GM12892 (cell line): ENCODE results near the gene EXOSC5.
"Not testable (repeated sequence)": the region's sequence is repeated elsewhere in the genome, so short reads cannot be mapped to it uniquely, and the experiment has no call there.

Experiments
- DNase-seq: peaks from one replicate; pipeline ENCODE4 v3.0.0; 2011; ENCODE audit not compliant: insufficient read length
- FAIRE-seq: peaks from 2 replicates; lab custom pipeline; 2011; peaks lifted over from hg19 to GRCh38; lab: Jason Lieb, UNC
- POLR2A ChIP-seq: IDR thresholded peaks from 2 replicates; pipeline ENCODE4 v1.6.1; 2011; ENCODE audit warnings: low read depth, low read length, control low read depth
- POLR2AphosphoS5 ChIP-seq: IDR thresholded peaks from 2 replicates; pipeline ENCODE4 v1.6.1; 2011; ENCODE audit warnings: low read depth, low read length, control low read depth
- TAF1 ChIP-seq: IDR thresholded peaks from 2 replicates; pipeline ENCODE4 v1.6.1; 2011; ENCODE audit warnings: low read depth, mild to moderate bottlenecking, control low read depth, low read length, borderline replicate concordance

Gene EXOSC5

DNA sequence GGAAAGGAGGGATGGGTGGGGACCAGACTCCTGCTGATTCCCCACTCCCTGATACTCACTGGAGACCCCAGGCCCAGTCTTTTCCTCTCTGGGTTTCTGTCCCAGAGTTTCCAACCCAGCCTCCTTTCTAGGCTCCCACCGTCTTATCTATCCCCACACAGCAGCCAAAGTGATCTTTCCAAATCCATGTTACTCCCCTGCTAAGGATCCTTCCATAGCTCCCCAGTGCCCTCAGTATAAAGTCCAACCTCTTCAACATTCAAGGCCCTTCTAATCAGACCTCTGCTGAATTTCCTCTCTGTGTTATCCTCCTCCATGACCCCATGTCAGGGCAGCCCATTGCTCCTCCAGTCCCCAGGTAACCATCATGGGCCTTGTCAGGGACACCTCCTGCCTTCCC is 42.1 kb downstream of the EXOSC5 start:
- no peak for TF ChIP-seq TAF1
- no peak for TF ChIP-seq POLR2AphosphoS5
- no peak for TF ChIP-seq POLR2A
- no peak for DNase-seq
- FAIRE-seq: no peak

DNA sequence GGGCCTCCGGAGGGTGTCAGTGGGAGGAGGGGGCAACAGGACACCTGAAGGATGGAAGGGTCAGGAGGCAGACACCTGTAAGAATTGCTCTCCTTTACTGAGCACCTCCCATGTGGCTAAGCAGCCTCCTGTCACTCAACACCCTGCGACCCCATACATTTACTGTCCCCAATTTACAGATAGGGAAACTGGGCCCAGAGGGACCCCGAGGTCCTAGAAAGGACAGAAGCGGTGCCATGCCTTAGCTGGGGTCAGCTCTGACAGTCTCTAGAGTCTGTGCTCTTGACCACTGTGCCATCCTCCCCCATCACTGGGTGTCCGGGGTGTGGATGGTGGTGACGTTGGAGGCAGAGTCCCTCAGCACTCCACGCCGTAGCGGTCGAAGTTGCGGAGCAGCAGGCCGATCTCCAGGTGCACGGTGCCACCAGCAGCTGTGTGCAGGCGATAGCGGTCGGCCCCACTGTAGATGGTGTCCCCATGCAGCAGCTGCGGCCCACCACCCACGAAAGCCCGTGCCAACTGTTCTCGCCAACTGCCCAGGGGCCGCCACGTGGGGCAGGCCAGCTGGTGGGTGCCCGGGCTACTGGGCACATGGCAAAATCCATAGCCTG is 42.7 kb downstream of the EXOSC5 start:
- TF ChIP-seq TAF1 (no peak), POLR2A (no peak), POLR2AphosphoS5 (no peak)
- DNase-seq: no peak
- no peak for FAIRE-seq

DNA sequence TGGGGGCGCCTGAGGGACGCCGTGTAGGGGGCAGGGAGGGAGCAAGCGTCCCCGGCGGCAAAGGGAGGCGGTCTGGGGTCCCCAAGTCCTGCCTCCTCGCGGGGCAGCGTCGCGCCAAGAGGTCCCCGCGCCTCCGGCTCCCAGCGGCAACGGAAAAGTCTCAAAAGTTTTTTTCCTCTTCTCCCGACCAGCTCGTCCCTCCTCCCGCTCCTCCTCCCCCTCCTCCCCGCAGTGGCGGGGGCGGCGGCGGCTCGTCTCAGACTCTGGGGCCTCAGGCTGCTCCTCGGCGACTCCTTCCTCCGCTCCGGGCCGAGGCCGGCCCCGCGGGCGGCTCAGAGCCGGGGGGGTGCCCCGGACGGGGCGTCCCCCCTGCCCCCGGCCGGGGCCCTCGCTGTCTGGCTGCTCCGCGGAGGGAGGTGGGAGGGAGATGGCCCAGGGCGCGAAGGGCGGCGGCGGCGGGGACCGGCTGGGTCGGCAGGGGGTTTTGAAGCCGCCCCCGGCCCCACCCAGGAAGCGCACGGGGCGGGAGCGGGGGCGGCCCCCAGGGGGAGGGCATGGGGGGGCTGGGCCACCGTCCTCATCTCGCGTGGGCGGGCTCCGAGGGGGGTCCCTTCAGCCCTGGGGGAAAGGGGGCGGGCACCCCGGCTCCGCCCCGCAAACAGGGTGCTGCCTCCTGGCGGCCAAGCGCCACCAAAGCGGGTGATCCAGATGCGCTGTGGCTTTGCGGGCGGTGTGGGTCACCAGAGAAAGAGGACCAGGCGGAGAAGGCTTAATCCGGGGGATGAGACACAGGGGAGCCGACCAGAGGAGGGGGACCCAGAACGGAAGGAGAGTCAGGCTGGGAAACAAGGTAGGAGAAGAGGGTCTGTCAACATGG is 43.5 kb downstream of the EXOSC5 start, which contains the start of gene TGFB1:
Gene TGFB1 (minus strand): TSS at position 457 of the 877 bp plus-strand sequence. CDS start 878 bp downstream, outside the sequence.
- TF ChIP-seq TAF1 (peak; percentile 29; the same call in 1 of the 2 replicates), POLR2AphosphoS5 (peak; percentile 49; the same call in 1 of the 2 replicates), POLR2A (peak; percentile 81)
- FAIRE-seq: peak; percentile 91

DNA sequence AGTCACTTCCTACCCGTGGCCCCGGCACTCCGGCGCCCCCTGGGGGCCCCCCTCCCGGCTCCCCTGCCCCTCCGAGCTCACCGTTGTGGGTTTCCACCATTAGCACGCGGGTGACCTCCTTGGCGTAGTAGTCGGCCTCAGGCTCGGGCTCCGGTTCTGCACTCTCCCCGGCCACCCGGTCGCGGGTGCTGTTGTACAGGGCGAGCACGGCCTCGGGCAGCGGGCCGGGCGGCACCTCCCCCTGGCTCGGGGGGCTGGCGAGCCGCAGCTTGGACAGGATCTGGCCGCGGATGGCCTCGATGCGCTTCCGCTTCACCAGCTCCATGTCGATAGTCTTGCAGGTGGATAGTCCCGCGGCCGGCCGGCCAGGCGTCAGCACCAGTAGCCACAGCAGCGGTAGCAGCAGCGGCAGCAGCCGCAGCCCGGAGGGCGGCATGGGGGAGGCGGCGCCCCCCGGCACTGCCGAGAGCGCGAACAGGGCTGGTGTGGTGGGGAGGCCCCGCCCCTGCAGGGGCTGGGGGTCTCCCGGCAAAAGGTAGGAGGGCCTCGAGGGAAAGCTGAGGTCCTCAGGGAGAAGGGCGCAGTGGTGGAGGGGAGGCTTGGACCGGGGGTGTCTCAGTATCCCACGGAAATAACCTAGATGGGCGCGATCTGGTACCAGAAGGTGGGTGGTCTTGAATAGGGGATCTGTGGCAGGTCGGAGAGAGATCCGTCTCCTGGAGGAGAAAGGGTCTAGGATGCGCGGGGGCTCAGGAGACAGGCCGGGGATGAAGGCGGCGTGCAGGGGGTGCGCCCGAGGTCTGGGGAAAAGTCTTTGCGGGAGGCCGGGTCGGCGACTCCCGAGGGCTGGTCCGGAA is 44.3 kb downstream of the EXOSC5 start:
- DNase-seq (peak; percentile 78), FAIRE-seq (peak; percentile 83)
- TF ChIP-seq TAF1: 0 out of 2 replicates have a peak, but pooled peaks have one; percentile 32
- no peak for TF ChIP-seq POLR2A

More for the DNA sequence above, 43.5 kb downstream of the EXOSC5 start, which contains the start of gene TGFB1:
- DNase-seq: peak; percentile 98

DNA sequence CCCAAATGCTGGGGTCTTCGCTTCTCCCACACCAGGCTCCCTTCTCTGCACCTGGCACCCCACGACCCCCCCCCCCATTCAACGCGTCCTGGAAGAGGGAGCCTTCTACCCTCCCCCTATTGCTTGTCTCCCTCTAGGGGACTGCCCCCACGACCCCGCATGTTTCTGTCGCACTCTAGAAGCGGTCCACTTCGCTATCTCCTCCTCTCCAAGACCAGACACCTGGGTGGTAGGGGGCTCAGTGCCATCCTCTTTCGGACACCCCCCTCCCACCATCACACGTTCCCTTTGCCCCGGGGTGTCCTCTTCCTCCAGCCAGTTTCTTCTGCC is 44.9 kb downstream of the EXOSC5 start:
- no peak for DNase-seq
- TF ChIP-seq POLR2AphosphoS5 (no peak), POLR2A (no peak), TAF1 (no peak; the same call in 1 of the 2 replicates)
- no peak for FAIRE-seq

DNA sequence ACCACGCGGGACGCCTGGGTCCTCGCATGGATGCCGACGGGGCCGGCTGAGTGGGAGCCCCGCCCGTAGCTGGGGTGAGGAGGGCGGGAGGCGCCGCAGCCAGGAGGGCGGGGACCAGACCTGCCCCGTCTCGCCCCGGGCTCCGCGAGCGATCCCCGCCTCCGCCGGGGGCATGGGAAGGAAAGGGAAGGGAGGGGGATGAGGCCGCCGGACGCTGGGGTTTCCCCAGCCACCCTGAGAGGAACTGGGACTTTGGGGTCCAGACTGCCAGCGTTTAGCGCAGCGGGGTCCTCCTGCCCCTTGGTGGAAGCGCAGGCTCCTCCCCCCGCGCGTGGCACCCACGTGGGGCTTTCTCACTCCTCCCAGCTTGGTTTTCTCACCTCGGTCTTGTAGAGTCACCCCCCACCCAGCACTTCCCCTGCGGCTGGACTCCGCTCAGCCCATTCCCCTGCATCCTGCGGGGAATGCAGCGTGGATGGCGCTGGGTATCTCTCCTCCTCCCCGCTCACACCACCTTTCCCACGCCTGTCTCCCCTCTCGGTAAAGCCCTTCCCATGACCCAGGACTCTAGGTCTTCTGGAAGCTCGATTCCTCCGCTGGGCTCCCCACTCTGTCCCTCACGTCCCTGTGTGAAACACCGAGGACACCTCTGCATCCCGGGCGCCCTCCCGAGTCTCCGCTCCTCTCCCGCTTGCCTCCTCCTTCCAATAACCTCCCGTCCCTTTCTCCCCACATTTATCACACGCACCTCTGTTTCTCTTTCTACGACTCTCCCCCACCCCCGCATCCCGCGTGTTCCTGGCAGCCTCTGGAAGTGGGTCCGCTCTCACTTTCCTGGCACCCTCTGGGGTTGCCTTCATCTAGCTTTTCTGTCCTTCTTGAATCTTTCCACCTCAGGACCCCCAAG is 45.6 kb downstream of the EXOSC5 start:
- FAIRE-seq (peak; percentile 94), DNase-seq (peak; percentile 90)
- TF ChIP-seq POLR2A (peak; percentile 82), TAF1 (no peak), POLR2AphosphoS5 (peak; percentile 85)

DNA sequence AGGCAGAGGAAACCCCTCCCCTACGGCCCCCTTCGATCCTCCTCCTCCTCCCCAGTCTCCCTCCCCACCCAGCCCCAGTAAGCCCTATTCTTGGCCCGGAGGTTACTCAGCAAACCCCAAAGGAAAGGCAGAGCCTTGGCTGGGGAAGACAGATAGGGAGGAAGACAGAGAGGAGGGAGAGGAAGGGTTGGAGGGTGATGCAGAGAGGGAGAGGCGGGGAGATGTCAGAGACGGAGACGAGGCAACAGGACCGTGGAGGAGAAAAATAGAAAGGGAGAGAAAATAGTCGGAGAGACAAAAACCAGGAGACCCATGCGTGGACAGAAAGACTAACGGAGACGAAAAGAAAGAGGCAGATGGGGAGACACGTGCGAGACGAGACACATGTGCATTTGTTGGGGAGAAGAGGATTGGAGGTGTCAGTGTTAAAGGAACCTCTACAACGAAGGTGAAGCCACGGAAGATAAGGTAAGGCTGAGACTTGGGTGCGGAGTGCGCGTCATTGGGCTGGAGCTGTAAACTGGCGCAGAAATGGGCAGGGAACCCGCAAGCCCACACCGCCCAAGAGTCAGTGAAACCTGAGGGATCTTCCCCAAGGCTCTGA is 46.3 kb downstream of the EXOSC5 start:
- no peak for TF ChIP-seq TAF1
- TF ChIP-seq POLR2A: no peak
- TF ChIP-seq POLR2AphosphoS5: no peak
- DNase-seq (no peak), FAIRE-seq (no peak)

DNA sequence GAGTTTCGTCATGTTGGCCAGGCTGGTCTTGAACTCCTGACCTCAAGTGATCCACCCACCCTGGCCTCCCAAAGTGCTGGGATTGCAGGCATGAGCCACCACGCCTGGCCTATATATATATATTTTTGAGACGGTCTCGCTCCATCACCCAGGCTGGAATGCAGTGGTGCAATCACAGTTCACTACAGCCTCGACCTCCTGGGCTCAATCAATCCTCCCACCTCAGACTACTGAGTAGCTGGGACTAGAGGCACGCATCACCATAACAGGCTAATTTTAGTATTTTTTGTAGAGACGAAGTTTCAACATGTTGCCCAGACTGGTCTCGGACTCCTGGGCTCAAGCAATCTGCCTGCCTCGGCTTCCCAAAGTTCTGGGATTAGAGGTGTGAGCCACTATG is 50.2 kb downstream of the EXOSC5 start:
- not testable (repeated sequence) for FAIRE-seq, DNase-seq

DNA sequence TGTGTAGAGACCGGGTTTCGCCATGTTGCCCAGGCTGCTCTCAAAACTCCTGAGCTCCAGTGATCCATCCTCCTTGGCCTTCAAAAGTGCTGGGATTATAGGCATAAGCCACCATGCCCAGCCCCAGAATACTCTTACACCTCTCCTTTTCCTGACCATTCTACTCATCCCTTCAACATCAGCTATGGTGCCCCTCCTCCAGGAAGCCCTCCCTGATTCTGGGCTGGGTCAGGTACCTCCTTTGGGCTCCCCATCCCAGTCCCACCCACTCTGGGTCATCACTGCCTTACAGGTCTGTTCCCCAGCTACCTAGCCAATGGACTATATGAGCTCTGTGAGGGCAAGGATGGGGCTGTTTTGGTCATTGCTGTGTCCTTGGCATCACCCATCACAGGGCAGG is 53.0 kb downstream of the EXOSC5 start:
- FAIRE-seq (no peak), DNase-seq (no peak)
- TF ChIP-seq POLR2AphosphoS5: no peak
- no peak for TF ChIP-seq POLR2A
- TF ChIP-seq TAF1: no peak

DNA sequence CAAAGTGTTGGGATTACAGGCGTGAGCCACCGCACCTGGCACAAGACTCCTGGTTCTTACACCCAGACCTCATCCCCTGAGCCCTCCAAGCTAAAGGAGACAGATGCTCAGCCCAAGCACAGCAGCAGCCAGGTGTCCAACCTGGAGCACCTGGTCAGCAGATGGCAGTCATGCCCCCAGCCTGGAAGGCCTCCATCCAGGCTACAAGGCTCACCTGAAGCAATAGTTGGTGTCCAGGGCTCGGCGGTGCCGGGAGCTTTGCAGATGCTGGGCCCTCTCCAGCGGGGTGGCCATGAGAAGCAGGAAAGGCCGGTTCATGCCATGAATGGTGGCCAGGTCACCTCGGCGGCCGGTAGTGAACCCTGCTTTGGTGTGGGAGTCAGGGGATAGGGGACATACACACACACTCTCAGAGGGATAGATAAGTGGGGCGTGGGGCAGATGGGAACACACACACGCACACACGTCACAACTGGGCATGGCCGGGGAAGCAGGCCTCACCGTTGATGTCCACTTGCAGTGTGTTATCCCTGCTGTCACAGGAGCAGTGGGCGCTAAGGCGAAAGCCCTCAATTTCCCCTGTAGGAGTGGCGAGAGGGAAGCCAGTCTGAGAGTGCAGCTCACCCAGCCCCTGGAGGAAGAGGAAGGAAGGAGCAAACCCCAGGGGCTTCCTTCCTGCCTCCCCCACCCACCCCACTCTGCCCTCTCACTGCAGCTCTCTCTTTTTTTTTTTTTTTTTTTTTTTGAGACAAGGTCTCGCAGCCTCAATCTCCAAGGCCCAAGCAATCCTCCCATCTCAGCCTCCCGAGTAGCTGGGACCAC is 55.3 kb downstream of the EXOSC5 start:
- FAIRE-seq (no peak), DNase-seq (no peak)
- no peak for TF ChIP-seq POLR2A
- no peak for TF ChIP-seq TAF1
- no peak for TF ChIP-seq POLR2AphosphoS5
